ENCODE measurements around the gene CDH3. TPM values are rescaled to one million over a fixed set of nuclear protein-coding genes. Genes with fewer than 3 reads are reported as not detected.

The CDH3 gene
- total RNA-seq, 3 donors from 2014 or later (not counting 1 experiment from before 2014, with no cell fraction given), result 0.79 to 0.92 TPM; not detected in 1

GRCh38 chr16:68731637-68732036 is 86.5 kb downstream of the CDH3 start:
- TF ChIP-seq CTCF (IDR thresholded peaks at IDR 0.05), result no peak
- H3K27me3 ChIP-seq (ENCODE audit: control insufficient read depth, insufficient read depth, low read length), result peaks cover 7% of the 10 kb centered on the region
- DNase-seq, result no peak
- Mint-ChIP-seq H3K4me3 (no peak overlapping the region), H3K9me3 (no peaks in the 10 kb centered on the region), H3K27ac (no peak overlapping the region), H3K27me3 (ENCODE audit: low read depth in 2 of 2) (peaks cover 11 to 16% of the 10 kb centered on the region in 2 donors), H3K4me1 (peaks cover 2% of the 10 kb centered on the region in 2 donors), H3K36me3 (no peaks in the 10 kb centered on the region)
- H3K36me3 ChIP-seq (ENCODE audit: control insufficient read depth, insufficient read depth, low read length), result no peaks in the 10 kb centered on the region
- no peaks in the 10 kb centered on the region for H3K4me1 ChIP-seq (ENCODE audit: control insufficient read depth, insufficient read depth, low read length)
- intact Hi-C loops (cut with micrococcal nuclease), result no loop called here
- no peak for ATAC-seq
- no peak overlapping the region for H3K4me3 ChIP-seq (ENCODE audit: low read length)
- H3K27ac ChIP-seq (ENCODE audit: low read length), result no peak overlapping the region
- no peaks in the 10 kb centered on the region for H3K9me3 ChIP-seq (ENCODE audit: control insufficient read depth, insufficient read depth, low read length)
- WGBS (ENCODE audit: insufficient coverage), result 76% methylated on average over 2 of the region's 3 CpGs

- Mint-ChIP-seq H3K9me3 (no peaks in the 10 kb centered on the region), H3K4me3 (no peak overlapping the region), H3K4me1 (peaks cover 5 to 6% of the 10 kb centered on the region in 2 donors), H3K27me3 (ENCODE audit: low read depth in 2 of 2) (peaks cover 16 to 18% of the 10 kb centered on the region in 2 donors), H3K36me3 (no peaks in the 10 kb centered on the region), H3K27ac (no peak overlapping the region)
- peaks cover 4% of the 10 kb centered on the region for H3K4me1 ChIP-seq (ENCODE audit: control insufficient read depth, insufficient read depth, low read length)
- intact Hi-C loops (cut with micrococcal nuclease), result no loop called here
- no peaks in the 10 kb centered on the region for H3K9me3 ChIP-seq (ENCODE audit: control insufficient read depth, insufficient read depth, low read length)
- ATAC-seq (no peak), DNase-seq (no peak)
- H3K27ac ChIP-seq (ENCODE audit: low read length), result no peak overlapping the region
- WGBS (ENCODE audit: insufficient coverage), result 79% methylated on average over 8 of the region's 8 CpGs
- no peak for TF ChIP-seq CTCF (IDR thresholded peaks at IDR 0.05)
- peaks cover 12% of the 10 kb centered on the region for H3K27me3 ChIP-seq (ENCODE audit: control insufficient read depth, insufficient read depth, low read length)
- no peaks in the 10 kb centered on the region for H3K36me3 ChIP-seq (ENCODE audit: control insufficient read depth, insufficient read depth, low read length)
- no peak overlapping the region for H3K4me3 ChIP-seq (ENCODE audit: low read length)
These were observed 87.1 kb downstream of the CDH3 start for GRCh38 chr16:68732042-68732680.

GRCh38 chr16:68732741-68733399 is 87.8 kb downstream of the CDH3 start:
- Mint-ChIP-seq H3K9me3 (no peaks in the 10 kb centered on the region), H3K27me3 (ENCODE audit: low read depth in 2 of 2) (peaks cover 19 to 20% of the 10 kb centered on the region in 2 donors)
- 93% methylated on average over 3 of the region's 4 CpGs for WGBS (ENCODE audit: insufficient coverage)

More at GRCh38 chr16:68732741-68733399, 87.8 kb downstream of the CDH3 start:
- Histone ChIP-seq H3K27ac (ENCODE audit: low read length) (no peak overlapping the region), H3K4me3 (ENCODE audit: low read length) (no peak overlapping the region), H3K36me3 (ENCODE audit: control insufficient read depth, insufficient read depth, low read length) (no peaks in the 10 kb centered on the region), H3K9me3 (ENCODE audit: control insufficient read depth, insufficient read depth, low read length) (no peaks in the 10 kb centered on the region), H3K4me1 (ENCODE audit: control insufficient read depth, insufficient read depth, low read length) (peaks cover 8% of the 10 kb centered on the region), H3K27me3 (ENCODE audit: control insufficient read depth, insufficient read depth, low read length) (peaks cover 12% of the 10 kb centered on the region)
- intact Hi-C loops (cut with micrococcal nuclease), result no loop called here
- DNase-seq (no peak), ATAC-seq (no peak)
- no peak for TF ChIP-seq CTCF (IDR thresholded peaks at IDR 0.05)
- no peak overlapping the region for H3K27ac Mint-ChIP-seq
- no peaks in the 10 kb centered on the region for H3K36me3 Mint-ChIP-seq
- H3K4me1 Mint-ChIP-seq, result peaks cover 5 to 11% of the 10 kb centered on the region in 2 donors
- H3K4me3 Mint-ChIP-seq, result no peak overlapping the region
